CD14-positive monocyte (primary cell): ENCODE measurements around the gene MUC6. TPM values are rescaled to one million over a fixed set of nuclear protein-coding genes. Genes with fewer than 3 reads are reported as not detected.

ENCODE experiments used
- DNase-seq, 3 donors: peaks; one replicate each; pipeline ENCODE4 v3.0.0-alpha.2; 2011 to 2022
- H2AFZ ChIP-seq: 2 replicates; pipeline ENCODE4 v1.6.0; 2012; ENCODE audit warnings: mild to moderate bottlenecking, low read depth, low read length, inconsistent platforms; ENCODE audit not compliant: insufficient read depth, poor library complexity, severe bottlenecking
- H3K27ac ChIP-seq, 2 donors: 1 replicate in 1 of 2; 2 replicates in 1 of 2; pipeline ENCODE4 v1.5.1; 2012 to 2013; ENCODE audit warnings: low read length in 2 of 2, control low read depth in 1 of 2, inconsistent platforms in 1 of 2, low read depth in 1 of 2, mild to moderate bottlenecking in 1 of 2
- H3K27me3 ChIP-seq, 2 donors: one replicate each; pipeline versions ENCODE4 v1.6.0 to v1.6.1; 2011 to 2013; ENCODE audit warnings: low read length in 2 of 2; ENCODE audit not compliant: control insufficient read depth in 2 of 2, insufficient read depth in 2 of 2
- H3K36me3 ChIP-seq, 2 donors: replicated peaks in 1 of 2; 1 replicate in 1 of 2; 2 replicates in 1 of 2; pipeline versions ENCODE4 v1.5.1 to v1.6.1; 2012 to 2013; ENCODE audit warnings: low read length in 2 of 2, control low read depth in 1 of 2, inconsistent platforms in 1 of 2, mild to moderate bottlenecking in 1 of 2; ENCODE audit not compliant: insufficient read depth in 2 of 2, control insufficient read depth in 1 of 2
- H3K4me1 ChIP-seq, 2 donors: 1 replicate in 1 of 2; 2 replicates in 1 of 2; pipeline versions ENCODE4 v1.5.1 to v1.6.1; 2012 to 2013; ENCODE audit warnings: low read length in 2 of 2, control low read depth in 1 of 2, inconsistent platforms in 1 of 2, mild to moderate bottlenecking in 1 of 2, moderate library complexity in 1 of 2; ENCODE audit not compliant: insufficient read depth in 2 of 2, control insufficient read depth in 1 of 2
- H3K4me2 ChIP-seq: replicated peaks from 2 replicates; pipeline ENCODE3; 2012; ENCODE audit warnings: low read length, moderate library complexity, mild to moderate bottlenecking; ENCODE audit not compliant: poor library complexity, severe bottlenecking; ENCODE audit errors: extremely low read depth
- H3K4me3 ChIP-seq, 3 experiments: fragments of 200-600 bp in 1 of 3; sonication (generic) in 1 of 3; replicated peaks in 1 of 3; 1 replicate in 2 of 3; 2 replicates in 1 of 3; pipeline ENCODE4 v1.5.1; 2011 to 2013; ENCODE audit warnings: low read length in 3 of 3, mild to moderate bottlenecking in 3 of 3, control low read depth in 2 of 3, low read depth in 2 of 3, inconsistent platforms in 1 of 3, moderate library complexity in 1 of 3
- H3K79me2 ChIP-seq: 2 replicates; pipeline ENCODE4 v1.6.0; 2012; ENCODE audit warnings: mild to moderate bottlenecking, control low read depth, inconsistent platforms, low read length, moderate library complexity; ENCODE audit not compliant: insufficient read depth
- H3K9ac ChIP-seq: 2 replicates; pipeline ENCODE4 v1.6.0; 2017; ENCODE audit warnings: low read length, mild to moderate bottlenecking; ENCODE audit not compliant: insufficient read depth, poor library complexity, severe bottlenecking
- H3K9me3 ChIP-seq, 2 donors: replicated peaks in 1 of 2; 1 replicate in 1 of 2; 2 replicates in 1 of 2; pipeline versions ENCODE4 v1.5.1 to v1.6.1; 2012 to 2013; ENCODE audit warnings: low read length in 2 of 2, control low read depth in 1 of 2; ENCODE audit not compliant: control insufficient read depth in 1 of 2, insufficient read depth in 1 of 2
- H4K20me1 ChIP-seq: 2 replicates; pipeline ENCODE4 v1.6.0; 2012; ENCODE audit warnings: mild to moderate bottlenecking, low read length, control low read depth, moderate library complexity; ENCODE audit not compliant: insufficient read depth
- H3K27ac Mint-ChIP-seq, 7 donors: one replicate each; pipeline ENCODE4 v1.8.0; 2020; ENCODE audit warnings: mild to moderate bottlenecking in 7 of 7, mixed read lengths in 7 of 7, moderate library complexity in 6 of 7, inconsistent platforms in 2 of 7
- H3K27me3 Mint-ChIP-seq, 3 donors: one replicate each; pipeline ENCODE4 v1.8.0; 2021 to 2022; ENCODE audit warnings: low read depth in 3 of 3, mild to moderate bottlenecking in 3 of 3, mixed read lengths in 3 of 3, moderate library complexity in 3 of 3, inconsistent platforms in 1 of 3
- H3K36me3 Mint-ChIP-seq, 2 donors: one replicate each; pipeline ENCODE4 v1.8.0; 2020; ENCODE audit warnings: mixed read lengths in 2 of 2, inconsistent platforms in 1 of 2, mild to moderate bottlenecking in 1 of 2
- H3K4me1 Mint-ChIP-seq: one replicate; pipeline ENCODE4 v1.8.0; 2020; ENCODE audit warnings: mild to moderate bottlenecking, mixed read lengths
- H3K4me3 Mint-ChIP-seq, 2 donors: one replicate each; pipeline ENCODE4 v1.8.0; 2020; ENCODE audit warnings: mild to moderate bottlenecking in 2 of 2, mixed read lengths in 2 of 2, moderate library complexity in 1 of 2
- H3K9me3 Mint-ChIP-seq, 7 donors: one replicate each; pipeline ENCODE4 v1.8.0; 2020 to 2022; ENCODE audit warnings: mixed read lengths in 7 of 7, mild to moderate bottlenecking in 6 of 7, moderate library complexity in 6 of 7, inconsistent platforms in 2 of 7
- WGBS: methylation state at CpG from one replicate; pipeline ENCODE4 v1.1.5; 2013; ENCODE audit warnings: missing lambda C conversion rate; ENCODE audit not compliant: insufficient coverage; 5-methylcytosine and 5-hydroxymethylcytosine counted together
- intact Hi-C, 2 donors: fragments of 100-400 bp; cut with micrococcal nuclease; formaldehyde crosslinking; loops; one replicate each; pipeline versions ENCODE4 v1.15.0 to v1.15.1; 2023
- polyA plus RNA-seq, 3 donors: library from polyadenylated mRNA; depleted of rRNA in 1 of 3; unstranded in 2 of 3; stranded (reverse) in 1 of 3; fragments of 300-500 nt in 2 of 3; fragments of >200 nt in 1 of 3; fragmentation: Illumina TruSeq in 2 of 3; gene quantifications; 1 replicate in 2 of 3; 2 replicates in 1 of 3; pipeline ENCODE4 v1.2.3, GENCODE V29; 2012 to 2021
- TF ChIP-seq, protein P1 (sequence below): fragments of 200-600 bp; IDR thresholded peaks from one replicate; pipeline ENCODE4 v1.8.0; 2022; ENCODE audit warnings: antibody characterized with exemption, mild to moderate bottlenecking

The MUC6 gene
- polyA plus RNA-seq, 3 donors = not detected

DNA sequence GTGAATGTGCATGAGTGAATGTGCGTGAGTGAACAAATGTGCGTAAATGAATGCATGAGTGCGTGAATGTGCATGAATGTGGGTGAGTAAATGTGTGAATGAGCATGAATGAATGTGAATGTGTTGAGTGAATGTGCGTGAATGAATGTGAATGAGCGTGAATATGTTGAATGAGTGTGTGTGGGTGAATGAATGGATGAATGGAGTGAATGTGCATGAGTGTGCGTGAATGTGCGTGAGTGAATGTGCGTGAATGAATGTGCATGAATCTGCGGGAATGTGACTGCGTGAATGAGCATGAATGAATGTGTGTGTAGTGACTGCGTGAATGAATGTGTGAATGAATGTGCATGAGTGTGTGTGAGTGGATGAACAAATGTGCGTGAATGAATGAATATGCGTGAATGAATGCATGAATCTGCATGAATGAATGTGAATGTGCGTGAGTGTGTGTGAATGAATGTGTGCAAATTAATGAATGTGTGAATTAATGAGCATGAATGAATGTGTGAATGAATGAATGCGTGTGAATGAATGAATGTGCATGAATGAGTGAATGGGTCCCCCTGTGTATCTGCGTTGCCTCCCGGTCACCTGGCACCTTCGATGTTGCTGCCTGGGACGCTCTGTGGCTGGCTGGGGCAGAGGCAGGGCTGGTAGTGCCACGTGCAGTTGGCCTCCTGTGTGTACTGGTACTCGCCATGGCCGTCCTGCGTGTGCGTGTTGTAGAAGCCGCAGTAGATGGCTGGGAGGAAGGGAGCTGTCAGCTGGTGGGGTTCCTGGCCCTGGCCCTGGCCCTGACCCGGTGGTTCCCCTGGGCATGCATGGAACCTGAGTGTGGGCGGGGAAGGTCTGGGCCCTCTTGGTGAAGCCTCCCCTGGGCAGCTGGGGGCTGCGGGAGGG lies 13.4 kb downstream of the MUC6 start:
- Histone ChIP-seq H3K4me1 (no peaks in the 10 kb centered on the region), H3K36me3 (no peaks in the 10 kb centered on the region), H3K79me2 (no peaks in the 10 kb centered on the region), H3K4me3 (no peak overlapping the region), H4K20me1 (no peaks in the 10 kb centered on the region), H3K27ac (no peak overlapping the region), H2AFZ (no peak overlapping the region), H3K27me3 (no peaks in the 10 kb centered on the region), H3K4me2 (no peak overlapping the region), H3K9ac (no peak overlapping the region), H3K9me3 (no peaks in the 10 kb centered on the region)
- Mint-ChIP-seq H3K27ac (peak overlapping the region in 1 of 7 donors; percentile 0), H3K9me3 (no peaks in the 10 kb centered on the region), H3K36me3 (no peaks in the 10 kb centered on the region), H3K4me1 (no peaks in the 10 kb centered on the region), H3K4me3 (no peak overlapping the region), H3K27me3 (peaks cover 0 to 2% (median 0%) of the 10 kb centered on the region in 3 donors)
- intact Hi-C loops = no loop called here
- DNase-seq = no peak
- WGBS = 95% methylated on average over 27 of the region's 28 CpGs
- TF ChIP-seq, protein P1, sequence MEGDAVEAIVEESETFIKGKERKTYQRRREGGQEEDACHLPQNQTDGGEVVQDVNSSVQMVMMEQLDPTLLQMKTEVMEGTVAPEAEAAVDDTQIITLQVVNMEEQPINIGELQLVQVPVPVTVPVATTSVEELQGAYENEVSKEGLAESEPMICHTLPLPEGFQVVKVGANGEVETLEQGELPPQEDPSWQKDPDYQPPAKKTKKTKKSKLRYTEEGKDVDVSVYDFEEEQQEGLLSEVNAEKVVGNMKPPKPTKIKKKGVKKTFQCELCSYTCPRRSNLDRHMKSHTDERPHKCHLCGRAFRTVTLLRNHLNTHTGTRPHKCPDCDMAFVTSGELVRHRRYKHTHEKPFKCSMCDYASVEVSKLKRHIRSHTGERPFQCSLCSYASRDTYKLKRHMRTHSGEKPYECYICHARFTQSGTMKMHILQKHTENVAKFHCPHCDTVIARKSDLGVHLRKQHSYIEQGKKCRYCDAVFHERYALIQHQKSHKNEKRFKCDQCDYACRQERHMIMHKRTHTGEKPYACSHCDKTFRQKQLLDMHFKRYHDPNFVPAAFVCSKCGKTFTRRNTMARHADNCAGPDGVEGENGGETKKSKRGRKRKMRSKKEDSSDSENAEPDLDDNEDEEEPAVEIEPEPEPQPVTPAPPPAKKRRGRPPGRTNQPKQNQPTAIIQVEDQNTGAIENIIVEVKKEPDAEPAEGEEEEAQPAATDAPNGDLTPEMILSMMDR = no peak

DNA sequence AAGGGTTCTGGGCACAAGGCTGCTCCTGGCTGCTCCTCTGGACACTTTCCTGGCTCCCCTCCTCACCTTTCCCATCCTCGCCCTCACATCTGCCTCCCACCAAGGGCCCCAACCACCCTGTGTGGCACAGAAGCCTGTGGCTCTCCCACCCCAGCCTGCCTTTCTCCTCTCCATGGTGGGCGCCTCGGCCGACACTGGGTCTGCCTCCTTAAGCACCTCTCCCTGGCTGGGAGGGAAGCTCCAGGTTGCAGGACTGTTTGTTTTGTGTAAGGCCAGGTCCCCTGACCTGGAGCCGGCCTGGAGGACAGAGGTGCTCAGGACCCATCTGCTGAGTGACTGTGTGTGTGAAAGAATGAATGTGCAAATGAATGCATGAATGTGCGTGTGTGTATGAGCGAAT lies 14.1 kb downstream of the MUC6 start:
- no peak overlapping the region for H3K27ac ChIP-seq
- no peak overlapping the region for H3K9ac ChIP-seq
- no peak overlapping the region for H3K4me3 ChIP-seq
- H3K79me2 ChIP-seq = no peaks in the 10 kb centered on the region
- H3K27me3 ChIP-seq = no peaks in the 10 kb centered on the region
- DNase-seq = no peak
- Mint-ChIP-seq H3K4me1 (no peaks in the 10 kb centered on the region), H3K4me3 (no peak overlapping the region), H3K9me3 (peaks cover 0 to 4% (median 3%) of the 10 kb centered on the region in 7 donors), H3K27ac (no peak overlapping the region), H3K27me3 (peaks cover 0 to 2% (median 0%) of the 10 kb centered on the region in 3 donors), H3K36me3 (no peaks in the 10 kb centered on the region)
- no peaks in the 10 kb centered on the region for H3K36me3 ChIP-seq
- peaks cover under 1% of the 10 kb centered on the region for H4K20me1 ChIP-seq
- no peaks in the 10 kb centered on the region for H3K4me1 ChIP-seq
- TF ChIP-seq, protein P1 = no peak
- peaks cover 0 to 2% of the 10 kb centered on the region in 2 donors for H3K9me3 ChIP-seq
- no peak overlapping the region for H3K4me2 ChIP-seq
- 100% methylated on average over 3 of the region's 7 CpGs for WGBS
- intact Hi-C loops = no loop called here
- H2AFZ ChIP-seq = no peak overlapping the region
